ENCODE results near the gene TSHZ2.

DNA sequence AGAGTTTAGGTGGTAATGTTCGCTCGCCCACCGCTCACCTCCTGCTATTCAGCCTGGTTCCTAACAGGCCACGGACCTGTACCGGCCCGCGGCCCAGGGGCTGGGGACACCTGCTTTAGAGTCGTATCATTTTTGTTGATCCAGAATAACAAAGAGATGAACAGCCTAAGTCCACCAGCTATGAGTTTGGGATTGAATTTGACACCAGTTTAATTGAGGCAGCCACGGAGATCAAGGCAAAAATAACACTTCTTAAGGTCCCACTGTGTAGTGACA, 108.5 kb downstream of the TSHZ2 start:
- TF ChIP-seq MAFK (IDR thresholded peaks at IDR 0.05; ENCODE audit: low read depth, low read length), result no peak
- TF ChIP-seq, protein P1, sequence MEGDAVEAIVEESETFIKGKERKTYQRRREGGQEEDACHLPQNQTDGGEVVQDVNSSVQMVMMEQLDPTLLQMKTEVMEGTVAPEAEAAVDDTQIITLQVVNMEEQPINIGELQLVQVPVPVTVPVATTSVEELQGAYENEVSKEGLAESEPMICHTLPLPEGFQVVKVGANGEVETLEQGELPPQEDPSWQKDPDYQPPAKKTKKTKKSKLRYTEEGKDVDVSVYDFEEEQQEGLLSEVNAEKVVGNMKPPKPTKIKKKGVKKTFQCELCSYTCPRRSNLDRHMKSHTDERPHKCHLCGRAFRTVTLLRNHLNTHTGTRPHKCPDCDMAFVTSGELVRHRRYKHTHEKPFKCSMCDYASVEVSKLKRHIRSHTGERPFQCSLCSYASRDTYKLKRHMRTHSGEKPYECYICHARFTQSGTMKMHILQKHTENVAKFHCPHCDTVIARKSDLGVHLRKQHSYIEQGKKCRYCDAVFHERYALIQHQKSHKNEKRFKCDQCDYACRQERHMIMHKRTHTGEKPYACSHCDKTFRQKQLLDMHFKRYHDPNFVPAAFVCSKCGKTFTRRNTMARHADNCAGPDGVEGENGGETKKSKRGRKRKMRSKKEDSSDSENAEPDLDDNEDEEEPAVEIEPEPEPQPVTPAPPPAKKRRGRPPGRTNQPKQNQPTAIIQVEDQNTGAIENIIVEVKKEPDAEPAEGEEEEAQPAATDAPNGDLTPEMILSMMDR (conservative IDR thresholded peaks at IDR 0.05; ENCODE audit: low read depth, low read length), result no peak
- no peak for TF ChIP-seq RFX5 (IDR thresholded peaks at IDR 0.05; ENCODE audit: low read depth, low read length)
- no peak for TF ChIP-seq RCOR1 (IDR thresholded peaks at IDR 0.05; ENCODE audit: insufficient replicate concordance, low read length)
- TF ChIP-seq, protein P2, sequence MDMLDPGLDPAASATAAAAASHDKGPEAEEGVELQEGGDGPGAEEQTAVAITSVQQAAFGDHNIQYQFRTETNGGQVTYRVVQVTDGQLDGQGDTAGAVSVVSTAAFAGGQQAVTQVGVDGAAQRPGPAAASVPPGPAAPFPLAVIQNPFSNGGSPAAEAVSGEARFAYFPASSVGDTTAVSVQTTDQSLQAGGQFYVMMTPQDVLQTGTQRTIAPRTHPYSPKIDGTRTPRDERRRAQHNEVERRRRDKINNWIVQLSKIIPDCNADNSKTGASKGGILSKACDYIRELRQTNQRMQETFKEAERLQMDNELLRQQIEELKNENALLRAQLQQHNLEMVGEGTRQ (IDR thresholded peaks at IDR 0.05; ENCODE audit: low read depth, low read length), result no peak
- TF ChIP-seq CEBPB (IDR thresholded peaks at IDR 0.05; ENCODE audit: low read depth, low read length), result no peak
- TF ChIP-seq POLR2A (IDR thresholded peaks at IDR 0.05; ENCODE audit: low read depth, low read length), result no peak
- no peak for TF ChIP-seq MXI1 (IDR thresholded peaks at IDR 0.05; ENCODE audit: borderline replicate concordance, low read depth, low read length)
- TF ChIP-seq BHLHE40 (IDR thresholded peaks at IDR 0.05; ENCODE audit: low read depth, low read length), result no peak
- no peak for TF ChIP-seq RAD21 (IDR thresholded peaks at IDR 0.05; ENCODE audit: low read length)
- TF ChIP-seq, protein P3, sequence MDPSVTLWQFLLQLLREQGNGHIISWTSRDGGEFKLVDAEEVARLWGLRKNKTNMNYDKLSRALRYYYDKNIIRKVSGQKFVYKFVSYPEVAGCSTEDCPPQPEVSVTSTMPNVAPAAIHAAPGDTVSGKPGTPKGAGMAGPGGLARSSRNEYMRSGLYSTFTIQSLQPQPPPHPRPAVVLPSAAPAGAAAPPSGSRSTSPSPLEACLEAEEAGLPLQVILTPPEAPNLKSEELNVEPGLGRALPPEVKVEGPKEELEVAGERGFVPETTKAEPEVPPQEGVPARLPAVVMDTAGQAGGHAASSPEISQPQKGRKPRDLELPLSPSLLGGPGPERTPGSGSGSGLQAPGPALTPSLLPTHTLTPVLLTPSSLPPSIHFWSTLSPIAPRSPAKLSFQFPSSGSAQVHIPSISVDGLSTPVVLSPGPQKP (IDR thresholded peaks at IDR 0.05; ENCODE audit: borderline replicate concordance, low read depth, low read length), result no peak

All from IMR-90 (cell line).